HG02884 (cell line): ENCODE measurements around the gene MS4A3.
"Not testable (repeated sequence)": the region's sequence is repeated elsewhere in the genome, so short reads cannot be mapped to it uniquely, and the experiment has no call there.

Experiments used
- ATAC-seq: cut with Tn5 transposase; IDR thresholded peaks from one replicate; pipeline ENCODE4 v1.9.1; 2021; ENCODE audit warnings: mild to moderate bottlenecking, moderate library complexity; ENCODE audit not compliant: unreplicated experiment

Gene MS4A3

GRCh38 chr11:60088364-60088763 lies 31.9 kb downstream of the MS4A3 start, which contains the start of gene MS4A2:
Gene MS4A2 (plus strand): TSS chr11:60088664. CDS start chr11:60088766, 102 bp downstream.
- no peak for ATAC-seq

DNA sequence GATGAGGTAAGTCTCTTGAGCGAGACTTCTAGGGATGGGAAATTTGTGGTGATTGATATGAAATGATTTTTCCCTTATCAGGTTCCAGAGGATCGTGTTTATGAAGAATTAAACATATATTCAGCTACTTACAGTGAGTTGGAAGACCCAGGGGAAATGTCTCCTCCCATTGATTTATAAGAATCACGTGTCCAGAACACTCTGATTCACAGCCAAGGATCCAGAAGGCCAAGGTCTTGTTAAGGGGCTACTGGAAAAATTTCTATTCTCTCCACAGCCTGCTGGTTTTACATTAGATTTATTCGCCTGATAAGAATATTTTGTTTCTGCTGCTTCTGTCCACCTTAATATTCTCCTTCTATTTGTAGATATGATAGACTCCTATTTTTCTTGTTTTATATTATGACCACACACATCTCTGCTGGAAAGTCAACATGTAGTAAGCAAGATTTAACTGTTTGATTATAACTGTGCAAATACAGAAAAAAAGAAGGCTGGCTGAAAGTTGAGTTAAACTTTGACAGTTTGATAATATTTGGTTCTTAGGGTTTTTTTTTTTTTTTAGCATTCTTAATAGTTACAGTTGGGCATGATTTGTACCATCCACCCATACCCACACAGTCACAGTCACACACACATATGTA lies 39.1 kb downstream of the MS4A3 start:
- ATAC-seq, result no peak

GRCh38 chr11:60097189-60097588 lies 40.7 kb downstream of the MS4A3 start:
- no peak for ATAC-seq

DNA sequence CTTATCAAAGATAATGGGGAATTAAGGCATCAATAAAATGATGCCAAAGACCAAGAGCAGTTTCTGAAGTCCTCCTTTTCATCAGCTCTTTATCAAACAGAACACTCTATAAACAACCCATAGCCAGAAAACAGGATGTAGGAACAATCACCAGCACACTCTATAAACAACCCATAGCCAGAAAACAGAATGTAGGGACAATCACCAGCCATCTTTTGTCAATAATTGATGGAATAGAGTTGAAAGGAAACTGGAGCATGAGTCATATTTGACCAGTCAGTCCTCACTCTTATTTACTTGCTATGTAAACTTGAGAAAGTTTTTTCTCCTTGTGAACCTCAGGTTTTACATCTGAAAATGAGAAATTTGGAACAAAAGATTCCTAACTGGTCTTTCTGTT lies 42.0 kb downstream of the MS4A3 start:
- ATAC-seq, result no peak

- ATAC-seq, result no peak
Measured at GRCh38 chr11:60100516-60100915, 44.1 kb downstream of the MS4A3 start.

DNA sequence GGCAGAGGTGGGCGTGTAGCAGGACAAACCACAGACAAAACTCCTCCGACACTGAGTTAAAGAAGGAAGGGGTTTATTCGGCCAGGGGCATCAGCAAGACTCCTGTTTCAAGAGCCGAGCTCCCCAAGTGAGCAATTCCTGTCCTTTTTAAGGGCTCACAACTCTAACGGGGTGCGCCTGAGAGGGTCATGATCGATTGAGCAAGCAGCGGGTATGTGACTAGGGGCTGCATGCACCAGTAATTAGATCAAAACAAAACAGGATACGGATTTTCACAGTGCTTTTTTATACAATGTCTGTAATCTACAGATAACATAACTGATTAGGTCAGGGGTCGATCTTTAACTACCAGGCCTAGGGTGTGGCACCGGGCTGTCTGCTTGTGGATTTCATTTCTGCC lies 44.9 kb downstream of the MS4A3 start:
- not testable (repeated sequence) for ATAC-seq

DNA sequence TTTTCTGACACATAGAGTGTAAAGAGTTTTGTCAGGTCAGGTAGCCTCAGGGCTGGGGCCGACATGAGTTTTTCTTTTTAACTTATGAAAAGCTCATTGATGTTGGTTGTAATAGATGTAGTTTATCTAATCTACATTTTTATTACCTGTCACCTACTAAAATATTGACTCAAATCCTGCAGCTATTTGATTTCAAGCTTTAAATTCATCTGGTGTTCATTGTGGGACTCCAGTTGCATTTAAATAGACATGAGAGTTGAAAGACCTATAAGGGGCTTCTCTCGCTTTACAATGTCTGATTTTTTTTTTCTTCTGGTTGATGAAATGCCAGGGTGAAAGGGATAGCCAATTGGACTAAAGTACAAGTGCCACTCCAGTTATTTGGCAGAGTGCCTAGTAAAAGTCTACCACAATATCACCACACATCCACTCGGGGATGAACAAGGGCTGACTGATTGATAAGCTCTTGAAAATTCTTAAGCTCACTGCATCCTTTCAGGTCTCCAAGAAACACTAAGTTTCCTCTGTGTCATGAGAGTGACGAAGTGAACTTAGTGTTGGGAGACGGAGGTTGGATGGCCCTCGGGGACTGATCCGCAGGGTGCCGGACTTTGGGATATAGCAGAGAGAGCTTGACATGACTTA lies 48.1 kb downstream of the MS4A3 start:
- ATAC-seq, result not testable (repeated sequence)

DNA sequence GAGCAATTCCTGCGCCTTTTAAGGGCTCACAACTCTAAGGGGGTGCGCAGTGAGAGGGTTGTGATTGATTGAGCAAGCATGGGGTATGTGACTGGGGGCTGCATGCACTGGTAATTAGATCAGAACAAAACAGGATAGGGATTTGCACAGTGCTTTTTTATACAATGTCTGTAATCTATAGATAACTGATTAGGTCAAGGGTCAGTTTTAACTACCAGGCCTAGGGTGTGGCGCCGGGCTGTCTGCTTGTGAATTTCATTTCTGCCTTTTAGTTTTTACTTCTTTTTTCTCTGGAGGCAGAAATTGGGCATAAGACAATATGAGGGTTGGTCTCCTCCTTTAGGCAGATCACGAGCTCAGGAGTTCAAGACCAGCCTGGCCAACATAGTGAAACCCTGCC lies 52.2 kb downstream of the MS4A3 start:
- ATAC-seq, result not testable (repeated sequence)

- ATAC-seq, result no peak
Measured at GRCh38 chr11:60111793-60112192, 55.3 kb downstream of the MS4A3 start.

GRCh38 chr11:60116996-60117790 lies 60.7 kb downstream of the MS4A3 start:
- no peak for ATAC-seq

DNA sequence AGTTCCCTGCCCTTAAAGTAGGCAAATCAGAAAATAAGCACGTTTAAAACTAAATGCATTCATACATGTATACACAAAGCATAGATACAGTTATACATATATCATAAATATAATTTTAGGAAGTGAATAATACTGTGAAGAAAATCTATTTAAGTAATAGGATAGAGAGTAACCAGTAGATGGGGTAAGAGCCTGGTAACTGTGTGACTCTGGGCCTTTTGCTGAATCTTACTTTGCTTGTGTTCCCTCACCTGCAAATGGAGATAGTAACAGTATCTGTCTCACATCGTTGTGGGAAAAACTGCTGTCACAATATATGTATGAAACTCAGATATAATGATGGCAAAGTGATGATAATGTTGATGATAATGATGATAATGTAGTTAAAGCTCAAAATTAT lies 61.9 kb downstream of the MS4A3 start:
- ATAC-seq, result no peak

- ATAC-seq, result no peak
Measured at GRCh38 chr11:60119710-60120109, 63.2 kb downstream of the MS4A3 start.
